A673 (cell line): ENCODE results near the gene SH3RF1.

Source experiments
- EZH2 ChIP-seq: fragments of 200-600 bp; sonication (generic); IDR thresholded peaks from 2 replicates; pipeline ENCODE4 v1.6.1; 2017; ENCODE audit warnings: borderline replicate concordance, low read depth, mild to moderate bottlenecking, mixed read lengths, antibody characterized with exemption, low read length; ENCODE audit not compliant: poor library complexity, severe bottlenecking
- TF ChIP-seq, protein P1 (sequence below): fragments of 300-800, 200-600 bp; sonication (generic); conservative IDR thresholded peaks from 2 replicates; pipeline ENCODE4 v1.5.1; 2017; ENCODE audit warnings: low read depth, mild to moderate bottlenecking, antibody characterized with exemption, low read length, moderate library complexity, mixed read lengths

DNA sequence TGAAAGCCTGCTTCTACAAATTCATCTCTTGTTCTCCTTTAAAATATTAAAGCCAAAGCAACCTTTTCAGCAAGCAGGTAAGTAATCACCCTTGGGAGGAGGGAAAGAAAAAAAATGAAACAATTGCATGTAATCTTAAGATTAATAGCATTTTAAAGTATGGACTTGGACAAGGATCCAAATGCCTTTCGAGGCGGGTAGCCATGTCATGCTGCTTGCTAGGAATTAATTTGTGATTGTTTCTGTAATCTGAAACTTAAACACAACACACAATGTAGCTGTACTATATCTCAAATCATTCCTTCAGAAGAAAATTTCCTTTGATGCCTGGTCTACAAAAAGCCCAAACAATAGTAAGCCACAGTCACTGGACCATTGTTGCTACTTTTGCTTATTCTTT, 148.3 kb downstream of the SH3RF1 start:
- TF ChIP-seq, protein P1, sequence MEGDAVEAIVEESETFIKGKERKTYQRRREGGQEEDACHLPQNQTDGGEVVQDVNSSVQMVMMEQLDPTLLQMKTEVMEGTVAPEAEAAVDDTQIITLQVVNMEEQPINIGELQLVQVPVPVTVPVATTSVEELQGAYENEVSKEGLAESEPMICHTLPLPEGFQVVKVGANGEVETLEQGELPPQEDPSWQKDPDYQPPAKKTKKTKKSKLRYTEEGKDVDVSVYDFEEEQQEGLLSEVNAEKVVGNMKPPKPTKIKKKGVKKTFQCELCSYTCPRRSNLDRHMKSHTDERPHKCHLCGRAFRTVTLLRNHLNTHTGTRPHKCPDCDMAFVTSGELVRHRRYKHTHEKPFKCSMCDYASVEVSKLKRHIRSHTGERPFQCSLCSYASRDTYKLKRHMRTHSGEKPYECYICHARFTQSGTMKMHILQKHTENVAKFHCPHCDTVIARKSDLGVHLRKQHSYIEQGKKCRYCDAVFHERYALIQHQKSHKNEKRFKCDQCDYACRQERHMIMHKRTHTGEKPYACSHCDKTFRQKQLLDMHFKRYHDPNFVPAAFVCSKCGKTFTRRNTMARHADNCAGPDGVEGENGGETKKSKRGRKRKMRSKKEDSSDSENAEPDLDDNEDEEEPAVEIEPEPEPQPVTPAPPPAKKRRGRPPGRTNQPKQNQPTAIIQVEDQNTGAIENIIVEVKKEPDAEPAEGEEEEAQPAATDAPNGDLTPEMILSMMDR: no peak
- no peak for TF ChIP-seq EZH2
